NCI-H82 (cell line): ENCODE data around the gene EYS.

Experiments
- DNase-seq: peaks from one replicate; lab custom pipeline; 2025; lab: John Stamatoyannopoulos, UW

The EYS gene

GRCh38 chr6:65707126-65707826 lies at the start of gene EYS:
EYS (minus strand) TSS chr6:65707226; CDS start chr6:65495410, 211,816 bp downstream.
- DNase-seq = peak; percentile 98

- DNase-seq = no peak
Observed at GRCh38 chr6:65746302-65746701, 39.3 kb upstream of the EYS start.

- DNase-seq = no peak
Observed at GRCh38 chr6:65745614-65746013, 38.6 kb upstream of the EYS start.

GRCh38 chr6:65728879-65729479 lies 22.0 kb upstream of the EYS start:
- no peak for DNase-seq

GRCh38 chr6:65719101-65719500 lies 12.1 kb upstream of the EYS start:
- DNase-seq = no peak

GRCh38 chr6:65711531-65711930 lies 4.5 kb upstream of the EYS start:
- DNase-seq = no peak

GRCh38 chr6:65709099-65709830 lies 2.2 kb upstream of the EYS start:
- peak; percentile 78 for DNase-seq

GRCh38 chr6:65708162-65708561 lies 1.1 kb upstream of the EYS start:
- DNase-seq = no peak

GRCh38 chr6:65706436-65706835 lies 590 bp downstream of the EYS start:
- peak; percentile 53 for DNase-seq

- peak; percentile 17 for DNase-seq
Observed at GRCh38 chr6:65701325-65701724, 5.7 kb downstream of the EYS start.

GRCh38 chr6:65700561-65700960 lies 6.5 kb downstream of the EYS start:
- peak; percentile 81 for DNase-seq

GRCh38 chr6:65692109-65692508 lies 14.9 kb downstream of the EYS start:
- DNase-seq = no peak

GRCh38 chr6:65680232-65680631 lies 26.8 kb downstream of the EYS start:
- DNase-seq = no peak

- DNase-seq = no peak
Observed at GRCh38 chr6:65671922-65672321, 35.1 kb downstream of the EYS start.

- DNase-seq = no peak
Observed at GRCh38 chr6:65667916-65668656, 38.9 kb downstream of the EYS start.

- DNase-seq = no peak
Observed at GRCh38 chr6:65650086-65650485, 56.9 kb downstream of the EYS start.

GRCh38 chr6:65649392-65649791 lies 57.6 kb downstream of the EYS start:
- no peak for DNase-seq

GRCh38 chr6:65646544-65646943 lies 60.5 kb downstream of the EYS start:
- DNase-seq = no peak

GRCh38 chr6:65642776-65643175 lies 64.2 kb downstream of the EYS start:
- DNase-seq = no peak

- DNase-seq = peak; percentile 73
Observed at GRCh38 chr6:65638047-65638831, 68.8 kb downstream of the EYS start.

GRCh38 chr6:65637289-65638046 lies 69.6 kb downstream of the EYS start:
- DNase-seq = no peak
